ENCODE measurements around the gene PATJ. TPM values are rescaled to one million over a fixed set of nuclear protein-coding genes. Genes with fewer than 3 reads are reported as not detected.
A peak's percentile ranks its signal among the peaks of the same experiment; 100 is the strongest.
"Not testable (repeated sequence)": the region's sequence is repeated elsewhere in the genome, so short reads cannot be mapped to it uniquely, and the experiment has no call there.

Gene PATJ, protein sequence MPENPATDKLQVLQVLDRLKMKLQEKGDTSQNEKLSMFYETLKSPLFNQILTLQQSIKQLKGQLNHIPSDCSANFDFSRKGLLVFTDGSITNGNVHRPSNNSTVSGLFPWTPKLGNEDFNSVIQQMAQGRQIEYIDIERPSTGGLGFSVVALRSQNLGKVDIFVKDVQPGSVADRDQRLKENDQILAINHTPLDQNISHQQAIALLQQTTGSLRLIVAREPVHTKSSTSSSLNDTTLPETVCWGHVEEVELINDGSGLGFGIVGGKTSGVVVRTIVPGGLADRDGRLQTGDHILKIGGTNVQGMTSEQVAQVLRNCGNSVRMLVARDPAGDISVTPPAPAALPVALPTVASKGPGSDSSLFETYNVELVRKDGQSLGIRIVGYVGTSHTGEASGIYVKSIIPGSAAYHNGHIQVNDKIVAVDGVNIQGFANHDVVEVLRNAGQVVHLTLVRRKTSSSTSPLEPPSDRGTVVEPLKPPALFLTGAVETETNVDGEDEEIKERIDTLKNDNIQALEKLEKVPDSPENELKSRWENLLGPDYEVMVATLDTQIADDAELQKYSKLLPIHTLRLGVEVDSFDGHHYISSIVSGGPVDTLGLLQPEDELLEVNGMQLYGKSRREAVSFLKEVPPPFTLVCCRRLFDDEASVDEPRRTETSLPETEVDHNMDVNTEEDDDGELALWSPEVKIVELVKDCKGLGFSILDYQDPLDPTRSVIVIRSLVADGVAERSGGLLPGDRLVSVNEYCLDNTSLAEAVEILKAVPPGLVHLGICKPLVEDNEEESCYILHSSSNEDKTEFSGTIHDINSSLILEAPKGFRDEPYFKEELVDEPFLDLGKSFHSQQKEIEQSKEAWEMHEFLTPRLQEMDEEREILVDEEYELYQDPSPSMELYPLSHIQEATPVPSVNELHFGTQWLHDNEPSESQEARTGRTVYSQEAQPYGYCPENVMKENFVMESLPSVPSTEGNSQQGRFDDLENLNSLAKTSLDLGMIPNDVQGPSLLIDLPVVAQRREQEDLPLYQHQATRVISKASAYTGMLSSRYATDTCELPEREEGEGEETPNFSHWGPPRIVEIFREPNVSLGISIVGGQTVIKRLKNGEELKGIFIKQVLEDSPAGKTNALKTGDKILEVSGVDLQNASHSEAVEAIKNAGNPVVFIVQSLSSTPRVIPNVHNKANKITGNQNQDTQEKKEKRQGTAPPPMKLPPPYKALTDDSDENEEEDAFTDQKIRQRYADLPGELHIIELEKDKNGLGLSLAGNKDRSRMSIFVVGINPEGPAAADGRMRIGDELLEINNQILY (N-terminal part only)
- total RNA-seq (2014; rRNA removed; shearing (Covaris generic)), result 10.0 and 11.2 TPM in 2 replicates

- peak; percentile 10 for DNase-seq (ENCODE audit: low spot score)
Measured at GRCh38 chr1:61741711-61742619, at the start of gene PATJ. TSS of gene PATJ (plus strand) at chr1:61742480. CDS start at chr1:61762893, 20,413 bp downstream.

DNA sequence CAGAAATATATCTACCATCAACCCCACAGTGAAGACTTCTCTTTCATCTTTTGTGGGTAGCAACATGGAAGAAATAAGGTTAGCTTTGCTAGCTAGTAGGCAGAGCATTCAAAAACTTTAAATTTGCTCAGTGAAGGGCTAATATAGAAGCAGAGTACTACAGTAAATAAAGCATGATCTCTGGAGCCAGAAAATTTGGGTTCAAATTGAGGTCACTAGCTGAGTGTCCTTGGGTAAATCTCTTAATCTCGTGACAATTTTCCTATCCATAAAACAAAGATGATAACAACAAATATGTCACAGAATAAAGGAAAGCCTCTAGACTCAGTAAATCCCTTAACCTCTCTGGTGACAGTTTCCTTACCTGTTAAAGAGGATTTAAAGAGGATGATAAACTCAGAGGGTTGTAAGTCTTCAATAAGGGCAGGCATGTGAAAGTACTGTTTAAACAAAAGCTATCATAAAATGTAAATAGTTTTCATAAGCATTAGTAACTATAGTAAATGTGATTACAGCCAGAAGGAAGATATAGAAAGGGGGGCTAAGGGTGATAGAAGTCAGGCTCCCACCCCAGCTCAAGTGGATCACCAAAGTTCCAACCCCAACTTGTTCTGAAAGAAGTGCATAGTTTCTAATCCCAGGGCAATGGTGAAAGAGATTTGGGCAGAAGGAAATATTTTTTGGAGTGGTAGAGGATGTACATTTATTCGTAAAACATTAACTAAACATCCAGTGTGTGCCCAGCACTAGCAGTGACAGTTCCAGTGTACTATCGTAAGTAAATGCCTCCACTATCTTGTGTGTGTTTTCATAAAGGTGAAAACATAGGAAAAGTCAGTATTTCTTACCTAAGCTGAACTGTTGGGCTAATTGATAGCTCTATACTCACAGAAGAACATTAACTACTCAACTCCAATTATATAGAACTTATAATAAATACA, 42.1 kb upstream of the PATJ start:
- DNase-seq (ENCODE audit: low spot score), result no peak

DNA sequence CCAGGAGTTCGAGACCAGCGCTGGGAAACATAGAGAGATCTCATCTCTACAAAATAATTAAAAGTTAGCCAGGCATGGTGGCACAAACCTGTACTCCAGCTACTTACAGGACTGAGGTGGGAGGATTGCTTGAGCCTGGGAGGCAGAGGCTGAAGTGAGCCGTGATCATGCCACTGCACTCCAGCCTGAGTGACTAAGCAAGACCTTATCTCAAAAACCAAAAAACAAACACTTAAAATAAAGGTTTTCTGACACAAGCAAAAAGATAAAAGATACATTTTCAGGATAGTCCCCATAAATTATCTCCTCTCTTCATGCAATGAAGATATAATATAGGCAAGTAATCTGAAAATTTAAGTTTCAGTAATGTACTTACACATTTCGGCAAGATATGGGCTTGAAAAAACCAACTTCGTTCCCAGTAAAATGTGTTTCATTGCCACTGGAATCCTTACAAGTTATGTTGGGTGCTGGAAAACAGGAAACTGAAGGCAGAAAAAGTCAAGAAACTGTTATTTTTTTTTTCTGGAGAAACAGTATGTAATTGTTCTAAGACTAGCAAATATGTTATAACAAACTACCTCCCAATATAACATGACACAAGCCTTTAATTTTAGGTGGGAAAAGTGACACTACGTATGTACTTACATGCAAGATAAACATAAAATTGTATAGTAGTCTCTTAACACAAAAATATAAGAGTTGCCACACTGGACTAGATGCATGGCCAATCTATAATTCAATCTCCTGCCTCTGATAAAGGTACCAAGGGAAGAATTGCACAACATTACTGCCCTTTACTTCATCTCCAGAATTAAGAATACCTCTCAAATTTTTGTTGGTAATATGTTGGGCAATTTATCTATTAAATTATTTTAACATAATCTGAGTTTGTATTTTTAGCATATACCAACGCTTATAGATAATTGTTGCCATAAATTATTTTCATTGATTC, 33.0 kb upstream of the PATJ start:
- DNase-seq (ENCODE audit: low spot score), result peak; percentile 37

DNA sequence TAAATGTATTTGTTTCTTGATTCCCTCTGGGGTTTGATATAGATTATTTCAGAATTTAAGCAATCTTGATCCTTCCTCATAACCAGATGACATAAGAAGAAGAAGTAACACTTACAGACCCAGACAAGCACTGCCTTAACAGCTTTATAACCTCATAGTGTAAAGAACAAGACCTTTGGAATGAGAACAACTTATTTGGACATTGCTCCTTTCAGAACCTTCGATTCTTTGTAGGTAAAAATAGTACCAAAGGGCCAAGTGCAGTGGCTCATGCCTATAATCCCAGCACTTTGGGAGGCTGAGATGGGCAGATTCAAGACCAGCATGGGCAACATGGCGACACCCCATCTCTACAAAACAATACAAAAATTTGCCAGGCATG, 32.4 kb upstream of the PATJ start:
- DNase-seq (ENCODE audit: low spot score), result no peak

GRCh38 chr1:61711257-61711656, 31.0 kb upstream of the PATJ start:
- DNase-seq (ENCODE audit: low spot score), result peak; percentile 86

GRCh38 chr1:61711969-61712368, 30.3 kb upstream of the PATJ start:
- DNase-seq (ENCODE audit: low spot score), result no peak

GRCh38 chr1:61718996-61719663, 23.1 kb upstream of the PATJ start:
- DNase-seq (ENCODE audit: low spot score), result not testable (repeated sequence)

DNA sequence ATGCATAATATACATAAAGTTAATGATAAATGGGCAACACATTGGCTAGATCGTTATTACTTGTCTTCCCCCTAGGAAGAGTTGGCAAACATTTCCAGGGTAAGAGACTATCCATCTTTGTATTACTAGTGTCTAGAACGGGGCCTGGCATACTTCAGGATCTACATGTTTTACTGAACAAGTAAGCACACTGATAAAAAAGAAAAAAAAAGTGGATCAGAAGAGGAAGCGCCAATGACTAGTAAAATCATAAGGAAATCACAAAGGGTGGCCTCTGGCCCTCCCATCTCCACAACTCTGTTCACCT, 17.8 kb upstream of the PATJ start:
- no peak for DNase-seq (ENCODE audit: low spot score)

GRCh38 chr1:61724813-61725694, 17.2 kb upstream of the PATJ start, which contains the start of gene TM2D1:
TSS of gene TM2D1 (minus strand) at chr1:61725141. CDS start at chr1:61725120, 21 bp downstream.
- peak; percentile 93 for DNase-seq (ENCODE audit: low spot score)

DNA sequence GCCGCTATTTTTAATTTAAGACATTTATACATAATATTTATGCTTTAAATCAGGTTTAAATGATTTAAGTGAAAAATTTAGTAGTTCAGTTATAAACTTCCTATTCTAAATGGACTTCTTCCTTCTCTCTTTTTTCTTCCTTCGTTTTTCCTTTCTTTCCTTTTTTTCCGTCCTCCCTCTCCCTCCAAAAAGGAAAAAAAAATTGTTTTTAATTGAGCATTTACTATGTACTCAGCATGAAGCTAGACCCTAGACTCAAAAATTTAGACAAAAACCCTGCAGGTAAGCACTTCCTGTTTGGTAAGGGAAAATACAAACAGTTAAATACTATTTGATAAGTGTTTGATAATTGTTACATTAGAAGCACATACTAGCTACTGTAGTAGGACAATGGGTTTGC, 14.7 kb upstream of the PATJ start:
- no peak for DNase-seq (ENCODE audit: low spot score)

DNA sequence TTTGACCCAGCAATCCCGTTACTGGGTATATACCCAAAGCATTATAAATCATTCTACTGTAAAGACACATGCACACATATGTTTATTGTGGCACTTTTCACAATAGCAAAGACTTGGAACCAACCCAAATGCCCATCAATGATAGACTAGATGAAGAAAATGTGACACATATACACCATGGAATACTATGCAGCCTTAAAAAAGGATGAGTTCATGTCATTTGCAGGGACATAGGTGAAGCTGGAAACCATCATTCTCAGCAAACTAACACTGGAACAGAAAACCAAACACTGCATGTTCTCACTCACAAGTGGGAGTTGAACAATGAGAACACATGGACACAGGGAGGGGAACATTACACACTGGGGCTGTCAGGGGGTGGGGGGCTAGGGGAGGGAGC, 11.6 kb upstream of the PATJ start:
- not testable (repeated sequence) for DNase-seq (ENCODE audit: low spot score)

DNA sequence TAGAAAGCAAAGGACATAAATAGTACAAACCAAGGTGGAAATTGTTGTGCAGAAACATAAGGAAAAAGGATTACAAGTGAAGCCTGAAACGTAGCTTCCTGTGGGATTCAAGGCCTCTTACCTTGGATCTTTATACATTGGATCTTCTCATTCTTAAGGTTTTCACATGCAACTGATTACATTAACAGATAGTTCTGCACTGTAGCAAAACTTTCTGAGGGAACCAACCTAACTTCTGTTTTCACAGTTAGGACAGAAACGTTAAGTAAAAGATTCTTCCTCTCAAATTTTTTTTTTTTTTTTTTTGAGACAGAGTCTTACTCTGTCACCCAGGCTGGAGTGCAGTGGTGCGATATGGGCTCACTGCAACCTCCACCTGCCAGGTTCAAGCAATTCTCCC, 9.6 kb upstream of the PATJ start:
- DNase-seq (ENCODE audit: low spot score), result no peak

DNA sequence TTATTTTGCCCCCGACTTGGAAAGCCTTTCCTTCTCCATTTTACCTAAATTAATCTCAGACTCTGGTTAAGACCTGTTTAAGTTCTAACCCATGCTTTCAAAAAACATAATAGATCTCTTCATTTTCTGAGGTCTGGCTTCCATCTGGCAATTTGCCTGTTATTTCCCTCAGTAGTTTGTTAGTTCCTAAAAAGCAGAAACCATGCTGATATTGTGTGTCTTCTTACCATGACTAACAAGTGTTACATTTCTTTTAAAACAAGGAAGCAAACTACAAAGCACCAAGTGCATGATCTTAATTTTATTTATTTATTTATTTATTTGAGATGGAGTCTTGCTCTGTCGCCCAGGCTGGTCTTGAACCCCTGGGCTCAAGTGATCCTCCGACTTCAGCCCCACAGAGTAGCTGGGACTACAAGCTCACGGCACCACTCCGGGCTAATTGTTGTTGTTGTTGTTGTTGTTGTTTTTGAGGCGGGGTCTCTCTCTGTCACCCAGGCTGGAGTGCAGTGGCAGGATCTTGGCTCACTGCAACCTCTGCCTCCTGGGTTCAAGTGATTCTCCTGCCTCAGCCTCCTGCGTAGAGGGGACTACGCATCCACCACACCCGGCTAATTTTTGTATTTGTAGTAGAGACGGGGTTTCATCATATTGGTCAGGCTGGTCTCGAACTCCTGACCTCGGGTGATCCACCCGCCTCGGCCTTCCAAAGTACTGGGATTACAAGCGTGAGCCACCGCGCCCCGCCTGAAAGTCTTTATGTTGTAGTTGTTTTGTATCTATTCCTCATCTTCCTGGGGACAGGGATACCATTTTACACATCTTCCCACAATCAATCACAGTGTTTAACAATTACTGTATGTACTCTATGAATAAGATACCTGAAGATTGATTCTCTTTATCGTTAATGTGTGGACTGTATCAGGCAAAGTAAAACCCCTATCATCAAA, 1.3 kb upstream of the PATJ start:
- no peak for DNase-seq (ENCODE audit: low spot score)

DNA sequence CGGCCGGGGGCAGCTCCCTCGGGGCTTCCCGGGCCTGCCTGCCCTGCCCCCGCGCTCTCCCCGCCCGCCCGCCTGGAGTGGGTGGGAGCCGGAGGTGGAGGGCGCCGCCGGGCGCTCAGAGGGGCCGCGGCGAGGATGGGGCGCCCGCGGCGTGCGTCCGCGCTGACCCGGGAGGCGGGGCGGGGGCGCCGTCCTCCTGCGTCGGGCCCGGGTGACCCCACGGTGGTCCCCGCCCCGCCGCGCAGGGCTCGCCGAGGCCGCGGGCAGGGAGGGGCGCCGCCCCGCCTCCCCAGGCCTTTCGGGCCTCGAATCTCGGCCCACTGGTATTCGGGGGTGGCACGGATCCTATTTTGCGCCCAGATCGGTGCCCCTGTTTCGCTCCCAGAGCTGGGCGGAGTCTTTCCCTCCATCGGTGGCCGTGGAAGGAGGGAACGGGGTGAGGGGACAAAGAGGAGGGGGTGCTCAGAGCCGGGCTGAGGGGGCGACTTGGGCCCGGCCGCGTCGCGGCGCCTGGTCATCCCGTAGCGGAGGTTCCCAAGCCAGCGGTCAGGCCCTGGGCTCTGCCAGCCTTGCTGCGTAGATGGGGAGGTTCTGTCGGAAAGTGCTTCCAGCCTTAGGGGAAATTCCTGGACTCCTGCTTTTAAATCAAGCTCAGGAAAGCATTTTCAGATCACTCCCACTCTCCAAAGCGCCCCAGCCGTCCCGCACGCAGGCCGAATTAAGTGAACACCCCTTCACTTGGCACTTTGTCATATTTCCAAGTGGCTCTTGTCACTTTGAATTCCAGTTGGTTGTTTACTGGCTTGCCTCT, 545 bp downstream of the PATJ start:
- peak; percentile 22 for DNase-seq (ENCODE audit: low spot score)

- no peak for DNase-seq (ENCODE audit: low spot score)
Measured at GRCh38 chr1:61743431-61743705, 1.1 kb downstream of the PATJ start.
